IMR-90 (cell line): ENCODE measurements around the gene RPN2. TPM values are rescaled to one million over a fixed set of nuclear protein-coding genes. Genes with fewer than 3 reads are reported as not detected.

Experiments
- ATAC-seq: fragments of 200-7000 bp; cut with Tn5 transposase; 2 replicates; pipeline ENCODE4 v1.9.1; 2020; ENCODE audit warnings: low read depth, mild to moderate bottlenecking, moderate library complexity
- BruUV-seq: library from RNA; stranded (reverse); fragments of 400-500 nt; replicated peaks from 2 replicates; lab custom pipeline; 2021; lab: Mats Ljungman, UMichigan
- CTCF ChIA-PET: fragments of 300-600 bp; formaldehyde crosslinking; extraction: SDS; loops from one replicate; lab custom pipeline; 2021; ENCODE audit warnings: antibody characterized with exemption; lab: Yijun Ruan, JAX
- POLR2A ChIA-PET: fragments of 300-600 bp; sonication (Branson Sonifier 250); formaldehyde crosslinking; loops from one replicate; lab custom pipeline; 2022; ENCODE audit warnings: antibody characterized with exemption; ENCODE audit not compliant: unreplicated experiment; lab: Charles Lee
- DNase-seq: peaks from one replicate; pipeline ENCODE4 v3.0.0; 2013
- H2AFZ ChIP-seq: replicated peaks from 2 replicates; pipeline ENCODE3; 2013; ENCODE audit warnings: low read length, mild to moderate bottlenecking; ENCODE audit not compliant: poor library complexity
- H2AK5ac ChIP-seq: 2 replicates; pipeline ENCODE4 v1.6.1; 2013; ENCODE audit warnings: low read depth, low read length, inconsistent platforms
- H2AK9ac ChIP-seq: replicated peaks from 2 replicates; pipeline ENCODE3; 2013; ENCODE audit warnings: mild to moderate bottlenecking, low read depth, low read length, moderate library complexity; ENCODE audit not compliant: poor library complexity
- H2BK120ac ChIP-seq: 2 replicates; pipeline ENCODE4 v1.6.1; 2013; ENCODE audit warnings: low read depth, low read length, inconsistent platforms
- H2BK15ac ChIP-seq: 3 replicates; pipeline ENCODE4 v1.6.1; 2013; ENCODE audit warnings: low read depth, low read length, inconsistent platforms
- H2BK20ac ChIP-seq: 2 replicates; pipeline ENCODE4 v1.6.1; 2013; ENCODE audit warnings: low read depth, mild to moderate bottlenecking, inconsistent platforms, low read length, moderate library complexity
- H2BK5ac ChIP-seq: 2 replicates; pipeline ENCODE4 v1.6.1; 2013; ENCODE audit warnings: mild to moderate bottlenecking, low read depth, low read length, inconsistent platforms; ENCODE audit not compliant: poor library complexity, severe bottlenecking
- H3K14ac ChIP-seq: replicated peaks from 2 replicates; pipeline ENCODE4 v1.6.1; 2013; ENCODE audit warnings: low read depth, low read length, inconsistent platforms
- H3K18ac ChIP-seq: 2 replicates; pipeline ENCODE4 v1.6.1; 2013; ENCODE audit warnings: low read depth, low read length, control low read depth
- H3K23ac ChIP-seq: 2 replicates; pipeline ENCODE4 v1.6.1; 2013; ENCODE audit warnings: low read depth, low read length, inconsistent platforms
- H3K27ac ChIP-seq: 2 replicates; pipeline ENCODE4 v1.5.1; 2013; ENCODE audit warnings: mild to moderate bottlenecking, control low read depth, low read length; ENCODE audit not compliant: insufficient read depth
- H3K27me3 ChIP-seq: 2 replicates; pipeline ENCODE4 v1.6.1; 2013; ENCODE audit warnings: low read length; ENCODE audit not compliant: control insufficient read depth, insufficient read depth
- H3K36me3 ChIP-seq: 2 replicates; pipeline ENCODE4 v1.6.1; 2013; ENCODE audit warnings: low read length, mixed read lengths; ENCODE audit not compliant: control insufficient read depth, insufficient read depth
- H3K4ac ChIP-seq: 2 replicates; pipeline ENCODE4 v1.6.1; 2013; ENCODE audit warnings: low read depth, low read length, inconsistent platforms
- H3K4me1 ChIP-seq: 2 replicates; pipeline ENCODE4 v1.6.1; 2013; ENCODE audit warnings: low read length, mixed read lengths; ENCODE audit not compliant: control insufficient read depth, insufficient read depth
- H3K4me2 ChIP-seq: 2 replicates; pipeline ENCODE4 v1.6.1; 2013; ENCODE audit warnings: low read depth, mild to moderate bottlenecking, control low read depth, low read length, moderate library complexity
- H3K4me3 ChIP-seq: 2 replicates; pipeline ENCODE4 v1.5.1; 2013; ENCODE audit warnings: low read depth, mild to moderate bottlenecking, control low read depth, low read length, moderate library complexity; ENCODE audit not compliant: insufficient read depth
- H3K56ac ChIP-seq: 2 replicates; pipeline ENCODE4 v1.6.1; 2013; ENCODE audit warnings: low read length, inconsistent platforms; ENCODE audit not compliant: insufficient read depth; ENCODE audit errors: extremely low read depth
- H3K79me1 ChIP-seq, 2 experiments: 2 replicates each; pipeline ENCODE4 v1.6.1; 2013; ENCODE audit warnings: low read length in 2 of 2, inconsistent platforms in 1 of 2, low read depth in 1 of 2
- H3K9ac ChIP-seq: 2 replicates; pipeline ENCODE4 v1.6.1; 2013; ENCODE audit warnings: low read depth, low read length, control low read depth
- H3K9me1 ChIP-seq: 2 replicates; pipeline ENCODE4 v1.6.1; 2013; ENCODE audit warnings: low read length, inconsistent platforms; ENCODE audit not compliant: insufficient read depth
- H3K9me3 ChIP-seq: 2 replicates; pipeline ENCODE4 v1.6.1; 2013; ENCODE audit warnings: low read length; ENCODE audit not compliant: control insufficient read depth, insufficient read depth
- H4K20me1 ChIP-seq: 2 replicates; pipeline ENCODE4 v1.6.1; 2013; ENCODE audit warnings: low read length, inconsistent platforms; ENCODE audit not compliant: insufficient read depth
- H4K5ac ChIP-seq: 2 replicates; pipeline ENCODE4 v1.6.1; 2013; ENCODE audit warnings: mild to moderate bottlenecking, low read depth, low read length, control low read depth
- H4K8ac ChIP-seq, 2 experiments: 2 replicates each; pipeline ENCODE4 v1.6.1; 2013; ENCODE audit warnings: low read depth in 2 of 2, low read length in 2 of 2, control low read depth in 1 of 2, inconsistent platforms in 1 of 2
- H4K91ac ChIP-seq: 2 replicates; pipeline ENCODE4 v1.6.1; 2013; ENCODE audit warnings: low read depth, low read length, inconsistent platforms; ENCODE audit not compliant: insufficient read depth
- MAZ ChIP-seq: IDR thresholded peaks from 2 replicates; pipeline ENCODE4 v1.6.1; 2012; ENCODE audit warnings: low read depth, mild to moderate bottlenecking, low read length, improper control_type of control experiment, moderate library complexity, borderline replicate concordance
- MXI1 ChIP-seq: IDR thresholded peaks from 2 replicates; pipeline ENCODE4 v1.6.1; 2012; ENCODE audit warnings: low read depth, mild to moderate bottlenecking, low read length, moderate library complexity, borderline replicate concordance
- WGBS, 2 experiments: methylation state at CpG; one replicate each; pipeline versions ENCODE4 v1.1.5 to v1.1.7; 2013; ENCODE audit warnings: missing lambda C conversion rate in 2 of 2; ENCODE audit not compliant: insufficient read length in 1 of 2; ENCODE audit errors: extremely low coverage in 2 of 2; 5-methylcytosine and 5-hydroxymethylcytosine counted together
- dilution Hi-C: fragments of 300-500 bp; cut with HindIII; formaldehyde crosslinking; loops from one replicate; pipeline ENCODE4 v1.14.3; 2018; ENCODE audit warnings: low sequenced_read_pairs; ENCODE audit not compliant: unreplicated experiment
- in situ Hi-C: fragments of 300-500 bp; cut with MboI; formaldehyde crosslinking; loops from 3 replicates; pipeline ENCODE4 v1.14.3; 2019; ENCODE audit warnings: low sequenced_read_pairs, inconsistent platforms, mixed read lengths
- intact Hi-C: fragments of 100-400 bp; cut with micrococcal nuclease; formaldehyde crosslinking; loops from 2 replicates; pipeline ENCODE4 v1.10.0; 2022
- polyA plus RNA-seq, 3 experiments: library from polyadenylated mRNA; depleted of rRNA; stranded (reverse); fragments of >200 nt; gene quantifications; 2 replicates each; pipeline ENCODE4 v1.2.3, GENCODE V29; 2012; ENCODE audit warnings: low replicate concordance in 1 of 3
- total RNA-seq: library from RNA; depleted of rRNA; stranded (reverse); fragments of >200 nt; gene quantifications from 2 replicates; pipeline ENCODE4 v1.2.3, GENCODE V29; 2012
- TF ChIP-seq, protein P1 (sequence below): fragments of 150-350 bp; IDR thresholded peaks from 2 replicates; pipeline ENCODE4 v1.6.1; 2016; ENCODE audit warnings: low read depth, mild to moderate bottlenecking, low read length, moderate library complexity, borderline replicate concordance

Gene RPN2
- total and polyA plus RNA-seq, 2 of the 4 experiments (the other 2 are of a cell fraction) = 305 to 481 TPM

DNA sequence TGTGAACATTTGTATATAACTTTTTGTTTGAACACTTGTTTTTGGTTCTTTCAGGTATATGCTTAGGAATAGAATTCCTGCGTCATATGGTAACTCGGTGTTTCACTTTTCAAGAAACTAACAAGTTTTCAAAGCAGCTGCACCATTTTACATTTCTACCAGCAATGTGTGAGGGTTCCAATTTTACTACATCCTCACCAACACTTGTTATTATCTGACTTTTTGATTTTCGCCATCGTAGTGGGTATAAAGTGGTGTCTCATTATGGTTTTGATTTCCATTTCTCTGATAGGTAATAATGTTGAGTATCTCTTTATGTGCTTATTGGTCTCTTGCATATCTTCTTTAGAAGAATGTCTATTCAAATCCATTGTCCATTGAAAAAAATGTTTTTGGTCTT lies 39.8 kb downstream of the RPN2 start:
- H4K5ac ChIP-seq = no peak overlapping the region
- no peak overlapping the region for H2BK5ac ChIP-seq
- H2AFZ ChIP-seq = no peak overlapping the region
- H3K79me1 ChIP-seq = peaks cover 13 to 27% of the 10 kb centered on the region in 2 experiments
- no peak overlapping the region for H2BK120ac ChIP-seq
- WGBS, 2 experiments = no CpG with 5 or more reads among the region's 4 CpGs
- dilution Hi-C loops = no loop called here
- ATAC-seq (no peak), DNase-seq (no peak)
- H3K27me3 ChIP-seq = no peaks in the 10 kb centered on the region
- BruUV-seq = no TSS peak
- no peak overlapping the region for H3K56ac ChIP-seq
- no peak overlapping the region for H4K8ac ChIP-seq
- H3K9me1 ChIP-seq = 0 out of 2 replicates have a peak, but pooled peaks cover 2% of the 10 kb centered on the region
- no peak overlapping the region for H3K18ac ChIP-seq
- H3K36me3 ChIP-seq = peaks cover 16% of the 10 kb centered on the region
- intact Hi-C loops = no loop called here
- no peak overlapping the region for H2AK5ac ChIP-seq
- H3K4me3 ChIP-seq = no peak overlapping the region
- H3K4me2 ChIP-seq = no peak overlapping the region
- ChIA-PET CTCF (no interaction called here), POLR2A (no interaction called here)
- H3K4ac ChIP-seq = no peak overlapping the region
- H2BK15ac ChIP-seq = no peak overlapping the region
- no peak overlapping the region for H3K9ac ChIP-seq
- in situ Hi-C loops = no loop called here
- no peak overlapping the region for H4K91ac ChIP-seq
- H2AK9ac ChIP-seq = no peak overlapping the region
- H4K20me1 ChIP-seq = no peaks in the 10 kb centered on the region; the same call in 1 of the 2 replicates
- no peak overlapping the region for H3K14ac ChIP-seq
- no peaks in the 10 kb centered on the region for H3K9me3 ChIP-seq
- TF ChIP-seq, protein P1, sequence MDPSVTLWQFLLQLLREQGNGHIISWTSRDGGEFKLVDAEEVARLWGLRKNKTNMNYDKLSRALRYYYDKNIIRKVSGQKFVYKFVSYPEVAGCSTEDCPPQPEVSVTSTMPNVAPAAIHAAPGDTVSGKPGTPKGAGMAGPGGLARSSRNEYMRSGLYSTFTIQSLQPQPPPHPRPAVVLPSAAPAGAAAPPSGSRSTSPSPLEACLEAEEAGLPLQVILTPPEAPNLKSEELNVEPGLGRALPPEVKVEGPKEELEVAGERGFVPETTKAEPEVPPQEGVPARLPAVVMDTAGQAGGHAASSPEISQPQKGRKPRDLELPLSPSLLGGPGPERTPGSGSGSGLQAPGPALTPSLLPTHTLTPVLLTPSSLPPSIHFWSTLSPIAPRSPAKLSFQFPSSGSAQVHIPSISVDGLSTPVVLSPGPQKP = no peak
- TF ChIP-seq MAZ (no peak), MXI1 (no peak)
- no peak overlapping the region for H2BK20ac ChIP-seq
- H3K27ac ChIP-seq = no peak overlapping the region
- H3K4me1 ChIP-seq = peaks cover 4% of the 10 kb centered on the region; the same call in 1 of the 2 replicates
- no peak overlapping the region for H3K23ac ChIP-seq
